CD4-positive, CD25-positive, alpha-beta regulatory T cell (primary cell): ENCODE results near the gene TOM1. TPM values are rescaled to one million over a fixed set of nuclear protein-coding genes. Genes with fewer than 3 reads are reported as not detected.

Experiments used
- ATAC-seq, 2 donors: fragments of 150-1000 bp; cut with Tn5 transposase; one replicate each; pipeline ENCODE4 v1.10.0; 2021; ENCODE audit warnings: low read depth in 2 of 2, moderate number of reproducible peaks in 2 of 2, moderate library complexity in 1 of 2
- DNase-seq, 3 donors: peaks; one replicate each; pipeline versions ENCODE4 v3.0.0 to v3.0.0-alpha.2; 2012 to 2022; ENCODE audit warnings: mixed read lengths in 1 of 3
- H3K27ac ChIP-seq: one replicate; pipeline ENCODE4 v1.7.0; 2013; ENCODE audit warnings: mild to moderate bottlenecking, low read length; ENCODE audit not compliant: insufficient read depth, poor library complexity, severe bottlenecking
- H3K27me3 ChIP-seq: one replicate; pipeline ENCODE4 v1.7.0; 2013; ENCODE audit warnings: low read length; ENCODE audit not compliant: control insufficient read depth, insufficient read depth
- H3K36me3 ChIP-seq: one replicate; pipeline ENCODE4 v1.7.0; 2013; ENCODE audit warnings: mild to moderate bottlenecking, low read length, moderate library complexity; ENCODE audit not compliant: control insufficient read depth, insufficient read depth
- H3K4me1 ChIP-seq: 2 replicates; pipeline ENCODE4 v1.7.0; 2013; ENCODE audit warnings: mild to moderate bottlenecking, low read length; ENCODE audit not compliant: insufficient read depth, control insufficient read depth, poor library complexity, severe bottlenecking
- H3K4me3 ChIP-seq: one replicate; pipeline ENCODE4 v1.7.0; 2013; ENCODE audit warnings: low read depth, mild to moderate bottlenecking, low read length, moderate library complexity
- H3K9me3 ChIP-seq, 2 experiments: 1 replicate in 1 of 2; 2 replicates in 1 of 2; pipeline ENCODE4 v1.7.0; 2013; ENCODE audit warnings: low read length in 2 of 2, mild to moderate bottlenecking in 1 of 2, moderate library complexity in 1 of 2; ENCODE audit not compliant: control insufficient read depth in 2 of 2
- H3K27ac Mint-ChIP-seq, 3 donors: one replicate each; pipeline ENCODE4 v1.8.0; 2020 to 2022; ENCODE audit warnings: mild to moderate bottlenecking in 3 of 3, mixed read lengths in 3 of 3, moderate library complexity in 2 of 3
- H3K27me3 Mint-ChIP-seq: one replicate; pipeline ENCODE4 v1.8.0; 2022; ENCODE audit warnings: mild to moderate bottlenecking, mixed read lengths
- H3K36me3 Mint-ChIP-seq: one replicate; pipeline ENCODE4 v1.8.0; 2020; ENCODE audit warnings: mixed read lengths
- H3K4me1 Mint-ChIP-seq, 4 donors: one replicate each; pipeline ENCODE4 v1.8.0; 2020 to 2022; ENCODE audit warnings: mixed read lengths in 4 of 4, mild to moderate bottlenecking in 1 of 4
- H3K4me3 Mint-ChIP-seq, 4 donors: one replicate each; pipeline ENCODE4 v1.8.0; 2020 to 2022; ENCODE audit warnings: mild to moderate bottlenecking in 4 of 4, mixed read lengths in 4 of 4, moderate library complexity in 3 of 4
- H3K9me3 Mint-ChIP-seq, 7 donors: one replicate each; pipeline ENCODE4 v1.8.0; 2020 to 2022; ENCODE audit warnings: mixed read lengths in 7 of 7, mild to moderate bottlenecking in 3 of 7, moderate library complexity in 2 of 7
- polyA plus RNA-seq, 4 donors: library from polyadenylated mRNA; unstranded; fragments of 300-500 nt; fragmentation: Illumina TruSeq; gene quantifications; one replicate each; pipeline ENCODE4 v1.2.3, GENCODE V29; 2021
- total RNA-seq: library from RNA; stranded (reverse); gene quantifications from one replicate; pipeline ENCODE4 v1.2.3, GENCODE V29; 2022

The TOM1 gene
- total and polyA plus RNA-seq, 5 donors from 2014 or later, result 54.8 to 194 (median 71.6) TPM

DNA sequence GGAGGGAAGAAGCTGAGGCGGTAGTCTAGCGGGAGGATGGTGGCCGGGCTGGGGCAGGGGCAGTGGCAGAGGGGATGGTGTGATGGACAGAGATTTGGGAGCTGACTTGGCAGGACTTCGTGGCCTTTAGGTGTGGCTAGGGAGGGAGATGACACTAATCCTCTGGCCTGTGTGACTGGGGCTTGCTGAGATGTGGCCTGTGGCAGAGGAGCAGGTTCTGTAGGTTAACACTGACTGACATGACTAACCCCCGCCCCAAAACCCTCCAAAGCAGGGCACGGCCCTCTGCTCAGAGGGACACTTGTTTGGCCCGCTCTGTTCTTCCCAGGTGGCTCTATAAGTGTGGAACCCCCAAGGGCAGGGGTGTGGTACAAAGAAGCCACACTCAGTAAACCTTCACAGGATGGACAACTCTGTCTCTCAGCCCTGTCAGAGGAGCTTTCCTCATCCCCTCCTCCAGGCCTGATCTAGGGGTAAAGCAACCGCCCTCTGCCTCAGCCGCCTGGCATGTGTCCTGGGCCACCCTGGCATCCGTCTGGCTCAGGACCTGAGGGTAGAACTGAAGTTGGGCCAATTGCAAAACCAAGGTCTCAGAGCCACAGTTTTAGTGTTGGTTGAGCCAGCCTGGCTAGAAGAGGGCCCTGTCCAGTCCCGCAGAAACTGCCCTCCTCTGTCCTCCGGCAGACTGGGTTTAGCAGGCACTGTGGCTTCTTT lies 15.6 kb downstream of the TOM1 start:
- no peaks in the 10 kb centered on the region for H3K9me3 Mint-ChIP-seq
- peaks cover 10 to 69% (median 44%) of the 10 kb centered on the region in 4 donors for H3K4me1 Mint-ChIP-seq
- H3K4me1 ChIP-seq, result peaks cover 58% of the 10 kb centered on the region
- H3K4me3 Mint-ChIP-seq, result peak overlapping the region in 1 of 4 donors; percentile 86
- H3K27me3 ChIP-seq, result no peaks in the 10 kb centered on the region
- H3K9me3 ChIP-seq, result no peaks in the 10 kb centered on the region
- peak overlapping the region; percentile 25 for H3K27ac ChIP-seq
- ATAC-seq (no peak), DNase-seq (no peak)
- H3K36me3 ChIP-seq, result peaks cover 36% of the 10 kb centered on the region
- no peaks in the 10 kb centered on the region for H3K27me3 Mint-ChIP-seq
- H3K27ac Mint-ChIP-seq, result peak overlapping the region in 1 of 3 donors; percentile 0
- no peak overlapping the region for H3K4me3 ChIP-seq
- H3K36me3 Mint-ChIP-seq, result peaks cover 5% of the 10 kb centered on the region

DNA sequence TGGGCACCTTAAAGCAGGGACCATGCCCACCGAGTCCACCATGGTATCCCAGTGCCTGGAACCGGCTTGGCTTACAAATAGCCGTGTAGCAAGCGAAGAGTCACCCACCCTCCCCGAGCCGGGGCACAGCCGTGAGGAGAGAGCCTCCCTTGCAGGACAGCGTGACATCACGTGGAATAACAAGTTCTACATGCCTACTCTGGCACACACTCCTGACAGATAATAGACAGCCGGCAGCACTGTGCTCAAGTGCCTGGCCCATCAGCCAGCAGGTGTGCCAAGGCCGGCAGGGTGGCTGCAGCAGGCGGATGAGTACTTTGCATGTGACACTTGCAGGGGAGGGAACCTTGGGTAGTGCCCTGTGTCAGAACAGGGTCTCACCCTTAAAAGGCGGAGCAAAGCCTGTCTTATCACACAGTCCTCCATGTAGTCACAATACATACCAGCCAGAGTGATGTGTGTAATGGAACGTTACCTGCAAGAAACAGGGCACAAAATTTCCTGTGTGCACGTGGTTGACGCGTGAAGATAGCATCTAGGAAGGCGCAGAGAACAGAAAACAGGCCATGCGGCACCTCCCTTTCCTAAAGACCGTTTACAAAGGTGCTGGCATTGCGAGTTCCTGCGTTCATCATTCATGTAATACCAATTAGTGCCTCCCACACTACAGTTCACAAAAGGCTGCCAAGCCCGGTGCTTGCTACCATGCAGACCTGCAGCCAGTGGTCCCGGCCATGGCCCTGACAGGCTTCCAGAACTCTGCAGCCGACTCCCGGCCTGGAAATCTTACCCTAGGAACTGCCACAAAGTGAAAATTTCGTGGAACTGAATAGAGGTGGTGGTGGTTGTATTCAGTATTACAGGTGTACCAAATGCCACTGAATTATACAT lies 16.4 kb downstream of the TOM1 start:
- Mint-ChIP-seq H3K27me3 (no peaks in the 10 kb centered on the region), H3K27ac (no peak overlapping the region), H3K4me1 (peaks cover 10 to 61% (median 36%) of the 10 kb centered on the region in 4 donors), H3K4me3 (peak overlapping the region in 1 of 4 donors; percentile 33), H3K36me3 (peaks cover 5% of the 10 kb centered on the region), H3K9me3 (no peaks in the 10 kb centered on the region)
- no peak overlapping the region for H3K4me3 ChIP-seq
- H3K36me3 ChIP-seq, result peaks cover 42% of the 10 kb centered on the region
- ATAC-seq (peak; percentile 45 to 61), DNase-seq (peak in 1 of 3 donors; percentile 74)
- peak overlapping the region; percentile 25 for H3K27ac ChIP-seq
- peaks cover 50% of the 10 kb centered on the region for H3K4me1 ChIP-seq
- no peaks in the 10 kb centered on the region for H3K27me3 ChIP-seq
- no peaks in the 10 kb centered on the region for H3K9me3 ChIP-seq

DNA sequence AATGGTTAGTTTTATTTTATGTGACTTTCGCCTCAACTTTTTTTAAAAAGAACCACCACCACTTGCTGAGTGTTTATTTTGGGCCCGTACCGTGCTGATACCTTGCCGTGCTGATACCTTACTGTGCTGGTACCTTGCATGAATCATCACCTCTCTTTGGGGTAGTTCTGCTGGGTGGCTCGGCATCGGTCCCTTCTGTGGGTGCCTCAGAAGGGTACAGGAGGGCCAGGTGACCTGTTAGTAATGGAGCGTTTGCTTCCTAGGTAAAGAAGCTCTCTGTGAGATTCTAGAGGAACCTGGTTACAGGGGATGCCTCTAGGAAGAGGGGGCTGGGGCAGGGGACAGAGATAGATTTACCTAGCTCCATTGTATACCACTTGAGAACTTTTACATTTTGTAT lies 17.1 kb downstream of the TOM1 start:
- DNase-seq (no peak), ATAC-seq (no peak)
- Histone ChIP-seq H3K27ac (no peak overlapping the region), H3K27me3 (no peaks in the 10 kb centered on the region), H3K9me3 (no peaks in the 10 kb centered on the region), H3K4me3 (no peak overlapping the region), H3K36me3 (peaks cover 48% of the 10 kb centered on the region), H3K4me1 (peaks cover 43% of the 10 kb centered on the region)
- H3K27me3 Mint-ChIP-seq, result no peaks in the 10 kb centered on the region
- peaks cover 10 to 54% (median 32%) of the 10 kb centered on the region in 4 donors for H3K4me1 Mint-ChIP-seq
- peaks cover 8% of the 10 kb centered on the region for H3K36me3 Mint-ChIP-seq
- peak overlapping the region in 1 of 3 donors; percentile 36 for H3K27ac Mint-ChIP-seq
- no peaks in the 10 kb centered on the region for H3K9me3 Mint-ChIP-seq
- H3K4me3 Mint-ChIP-seq, result peak overlapping the region in 1 of 4 donors; percentile 19

DNA sequence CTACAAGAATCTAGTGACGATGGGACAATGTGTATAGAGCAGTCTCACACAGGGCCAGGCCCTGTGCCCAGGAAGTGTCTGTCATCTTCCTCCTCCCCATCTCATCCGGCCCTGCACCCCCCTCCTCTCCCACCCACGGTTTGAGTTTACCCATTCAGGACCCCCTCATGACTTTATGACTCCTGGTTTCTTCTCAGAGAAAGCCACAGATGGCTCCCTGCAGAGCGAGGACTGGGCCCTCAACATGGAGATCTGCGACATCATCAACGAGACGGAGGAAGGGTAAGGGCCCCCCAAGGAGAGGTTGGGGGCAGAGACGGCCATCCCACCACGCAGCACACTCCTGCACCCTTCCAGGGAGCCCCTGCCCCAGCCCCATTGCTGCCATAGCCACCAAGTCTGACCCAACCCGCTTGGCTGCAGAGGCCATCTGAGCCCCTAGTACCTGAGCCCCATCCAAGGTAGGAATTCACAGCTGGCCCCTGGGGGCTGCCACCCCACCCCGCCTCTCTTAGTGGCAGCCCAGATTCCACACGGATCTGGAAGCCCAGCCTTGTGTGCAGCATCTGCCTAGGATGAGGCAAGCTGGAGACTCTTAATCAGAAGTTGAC lies 18.1 kb downstream of the TOM1 start:
- no peaks in the 10 kb centered on the region for H3K27me3 ChIP-seq
- Mint-ChIP-seq H3K4me1 (peaks cover 6 to 44% (median 26%) of the 10 kb centered on the region in 4 donors), H3K27ac (peak overlapping the region in 1 of 3 donors; percentile 62), H3K9me3 (no peaks in the 10 kb centered on the region), H3K36me3 (peaks cover 4% of the 10 kb centered on the region), H3K27me3 (no peaks in the 10 kb centered on the region), H3K4me3 (no peak overlapping the region)
- no peaks in the 10 kb centered on the region for H3K9me3 ChIP-seq
- H3K27ac ChIP-seq, result no peak overlapping the region
- no peak for DNase-seq
- no peak overlapping the region for H3K4me3 ChIP-seq
- peaks cover 33% of the 10 kb centered on the region for H3K4me1 ChIP-seq
- H3K36me3 ChIP-seq, result peaks cover 58% of the 10 kb centered on the region
- ATAC-seq, result no peak

DNA sequence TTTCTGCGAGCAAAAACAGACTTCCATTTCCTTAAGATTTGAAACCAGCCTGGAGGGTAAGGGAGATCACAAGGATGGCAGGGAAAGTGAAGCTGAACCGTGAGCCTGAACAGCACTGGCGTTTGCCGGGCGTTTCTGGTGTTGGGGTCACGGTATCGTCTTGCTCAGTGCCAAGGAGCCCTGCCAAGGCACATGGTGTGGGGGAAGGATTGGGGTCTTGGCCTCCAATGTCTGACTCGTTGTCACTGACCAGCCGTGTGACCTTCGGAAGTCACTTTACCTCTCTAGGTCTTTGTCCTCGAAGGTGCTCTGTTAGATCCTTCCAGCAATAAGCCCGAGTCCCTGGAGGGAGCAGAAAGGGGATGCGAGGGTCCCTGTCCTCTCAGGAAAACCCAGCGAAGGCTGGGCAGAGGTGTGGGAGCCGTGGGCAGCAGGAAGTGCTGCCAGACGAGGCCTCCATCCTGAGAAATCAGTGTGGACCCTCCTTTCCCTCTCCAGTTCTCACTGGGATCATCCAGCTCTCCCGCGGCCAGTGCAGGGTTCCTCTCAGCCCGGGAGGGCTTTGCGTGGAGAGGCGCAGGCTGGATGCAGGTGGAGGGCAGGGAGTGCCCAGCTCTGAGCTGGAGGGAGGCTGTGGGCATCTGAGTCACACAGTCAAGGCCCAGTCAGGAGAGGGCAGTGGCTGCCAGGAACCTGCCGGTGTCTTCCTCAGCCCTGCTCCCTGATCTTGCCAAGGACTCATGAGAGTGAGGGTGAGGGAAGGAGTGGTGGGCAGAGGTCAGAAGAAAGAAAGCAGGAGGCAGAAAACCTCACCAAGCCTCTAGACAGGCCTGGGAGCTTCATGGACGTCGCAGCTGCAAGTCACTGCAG lies 18.9 kb downstream of the TOM1 start:
- H3K36me3 ChIP-seq, result peaks cover 66% of the 10 kb centered on the region

DNA sequence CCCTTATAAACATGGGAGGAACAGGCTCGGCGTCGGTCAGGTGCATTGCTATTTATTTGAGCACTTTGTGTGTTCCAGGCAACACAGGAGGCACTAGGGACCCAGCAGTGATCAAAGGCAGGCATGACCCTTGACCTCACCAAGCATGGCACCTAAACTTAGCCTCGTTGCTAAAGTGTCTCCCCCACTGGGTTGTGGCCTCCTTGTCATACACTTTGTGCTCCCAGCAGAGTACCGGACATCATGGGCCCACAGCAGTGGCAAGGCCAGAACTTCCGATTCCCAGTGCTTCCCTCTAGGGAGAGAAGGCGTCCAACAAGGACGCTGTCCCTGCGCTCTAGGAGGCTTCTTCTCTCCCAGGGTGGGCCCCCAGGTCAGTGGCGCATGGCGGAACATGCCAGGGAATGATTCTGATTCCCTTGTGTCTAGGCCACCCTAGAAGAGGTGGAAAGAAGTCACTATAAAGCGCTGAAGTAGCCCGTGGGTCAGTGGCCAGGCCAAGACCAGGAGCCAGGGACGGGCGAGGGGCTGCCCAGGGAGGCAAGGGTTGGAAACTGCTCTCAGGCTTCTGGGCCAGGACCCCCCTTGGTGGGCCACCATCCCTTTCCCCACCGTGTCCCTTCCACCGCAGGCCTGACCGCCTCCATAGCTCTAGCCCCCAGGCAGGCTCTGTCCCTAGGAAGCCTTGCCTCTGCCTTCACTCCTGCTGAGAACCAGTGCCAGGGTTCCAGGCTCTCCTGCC lies 19.7 kb downstream of the TOM1 start:
- Mint-ChIP-seq H3K4me3 (no peak overlapping the region), H3K36me3 (peaks cover 19% of the 10 kb centered on the region), H3K4me1 (peaks cover 0 to 28% (median 15%) of the 10 kb centered on the region in 4 donors), H3K27ac (peak overlapping the region in 1 of 3 donors; percentile 46), H3K9me3 (no peaks in the 10 kb centered on the region), H3K27me3 (no peaks in the 10 kb centered on the region)
- H3K27me3 ChIP-seq, result no peaks in the 10 kb centered on the region
- peaks cover 73% of the 10 kb centered on the region for H3K36me3 ChIP-seq
- DNase-seq (no peak), ATAC-seq (no peak)
- no peak overlapping the region for H3K4me3 ChIP-seq
- H3K27ac ChIP-seq, result no peak overlapping the region
- H3K9me3 ChIP-seq, result no peaks in the 10 kb centered on the region
- H3K4me1 ChIP-seq, result peaks cover 18% of the 10 kb centered on the region

More for the DNA sequence above, 18.9 kb downstream of the TOM1 start:
- no peak overlapping the region for H3K27ac Mint-ChIP-seq
- no peaks in the 10 kb centered on the region for H3K27me3 ChIP-seq
- H3K4me3 Mint-ChIP-seq, result no peak overlapping the region
- no peak overlapping the region for H3K27ac ChIP-seq
- DNase-seq (no peak), ATAC-seq (no peak)
- H3K4me3 ChIP-seq, result no peak overlapping the region
- H3K36me3 Mint-ChIP-seq, result peaks cover 11% of the 10 kb centered on the region
- no peaks in the 10 kb centered on the region for H3K9me3 Mint-ChIP-seq
- H3K9me3 ChIP-seq, result no peaks in the 10 kb centered on the region
- no peaks in the 10 kb centered on the region for H3K27me3 Mint-ChIP-seq
- peaks cover under 1 to 36% (median 20%) of the 10 kb centered on the region in 4 donors for H3K4me1 Mint-ChIP-seq
- peaks cover 27% of the 10 kb centered on the region for H3K4me1 ChIP-seq
